Measurements from ENCODE around the gene SIGLEC15.
"Not testable (repeated sequence)": the region's sequence is repeated elsewhere in the genome, so short reads cannot be mapped to it uniquely, and the experiment has no call there.

The SIGLEC15 gene

GRCh38 chr18:45821711-45822110 lies 3.8 kb upstream of the SIGLEC15 start:
- TF ChIP-seq CTCF (IDR thresholded peaks at IDR 0.05; ENCODE audit: low read depth, low read length) = no peak
- no peak for DNase-seq (ENCODE audit: extremely low read depth, low read depth)

GRCh38 chr18:45826084-45826483 lies 609 bp downstream of the SIGLEC15 start:
- DNase-seq (ENCODE audit: extremely low read depth, low read depth) = no peak

GRCh38 chr18:45826716-45827115 lies 1.2 kb downstream of the SIGLEC15 start:
- not testable (repeated sequence) for DNase-seq (ENCODE audit: extremely low read depth, low read depth)

More at GRCh38 chr18:45826084-45826483, 609 bp downstream of the SIGLEC15 start:
- no peak for TF ChIP-seq CTCF (IDR thresholded peaks at IDR 0.05; ENCODE audit: low read depth, low read length)

GRCh38 chr18:45828917-45829811 lies 3.7 kb downstream of the SIGLEC15 start:
- no peak for TF ChIP-seq CTCF (IDR thresholded peaks at IDR 0.05; ENCODE audit: low read depth, low read length)
- DNase-seq (ENCODE audit: extremely low read depth, low read depth) = no peak

GRCh38 chr18:45829855-45830254 lies 4.4 kb downstream of the SIGLEC15 start:
- DNase-seq (ENCODE audit: extremely low read depth, low read depth) = no peak
- no peak for TF ChIP-seq CTCF (IDR thresholded peaks at IDR 0.05; ENCODE audit: low read depth, low read length)

- no peak for TF ChIP-seq CTCF (IDR thresholded peaks at IDR 0.05; ENCODE audit: low read depth, low read length)
- no peak for DNase-seq (ENCODE audit: extremely low read depth, low read depth)
Observed at GRCh38 chr18:45830917-45831316, 5.4 kb downstream of the SIGLEC15 start.

GRCh38 chr18:45833846-45834245 lies 8.4 kb downstream of the SIGLEC15 start:
- DNase-seq (ENCODE audit: extremely low read depth, low read depth) = no peak
- no peak for TF ChIP-seq CTCF (IDR thresholded peaks at IDR 0.05; ENCODE audit: low read depth, low read length)

- no peak for DNase-seq (ENCODE audit: extremely low read depth, low read depth)
- no peak for TF ChIP-seq CTCF (IDR thresholded peaks at IDR 0.05; ENCODE audit: low read depth, low read length)
Observed at GRCh38 chr18:45834306-45834705, 8.8 kb downstream of the SIGLEC15 start.

Data from AG09319 (cell line).